ENCODE results near the gene MGAT4A.
"Not testable (repeated sequence)": the region's sequence is repeated elsewhere in the genome, so short reads cannot be mapped to it uniquely, and the experiment has no call there.

The MGAT4A gene

GRCh38 chr2:98607104-98607503 is 123.8 kb downstream of the MGAT4A start:
- no peak for DNase-seq (ENCODE audit: low read depth)

GRCh38 chr2:98606431-98606830 is 124.5 kb downstream of the MGAT4A start:
- DNase-seq (ENCODE audit: low read depth): no peak

DNA sequence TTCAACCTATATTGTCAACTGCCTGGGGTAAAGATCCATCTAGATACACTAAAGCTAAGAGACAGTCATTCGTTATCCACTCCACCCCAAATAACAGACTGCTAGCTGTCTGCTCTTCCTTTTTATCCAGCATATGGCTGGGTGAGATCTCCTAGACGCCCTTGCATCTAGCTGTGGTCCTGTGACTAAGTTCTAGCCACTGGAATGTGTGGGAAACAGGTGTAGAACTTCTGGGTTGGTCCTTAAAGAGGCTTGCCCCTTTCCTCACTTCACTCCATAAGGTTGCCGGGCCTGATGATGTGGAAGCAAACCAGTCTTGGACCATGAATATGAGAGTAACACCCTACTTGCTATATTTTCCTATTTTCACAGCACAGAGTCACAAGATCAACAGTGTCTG is 125.9 kb downstream of the MGAT4A start:
- DNase-seq (ENCODE audit: low read depth): no peak

GRCh38 chr2:98604547-98604946 is 126.4 kb downstream of the MGAT4A start:
- DNase-seq (ENCODE audit: low read depth): no peak

DNA sequence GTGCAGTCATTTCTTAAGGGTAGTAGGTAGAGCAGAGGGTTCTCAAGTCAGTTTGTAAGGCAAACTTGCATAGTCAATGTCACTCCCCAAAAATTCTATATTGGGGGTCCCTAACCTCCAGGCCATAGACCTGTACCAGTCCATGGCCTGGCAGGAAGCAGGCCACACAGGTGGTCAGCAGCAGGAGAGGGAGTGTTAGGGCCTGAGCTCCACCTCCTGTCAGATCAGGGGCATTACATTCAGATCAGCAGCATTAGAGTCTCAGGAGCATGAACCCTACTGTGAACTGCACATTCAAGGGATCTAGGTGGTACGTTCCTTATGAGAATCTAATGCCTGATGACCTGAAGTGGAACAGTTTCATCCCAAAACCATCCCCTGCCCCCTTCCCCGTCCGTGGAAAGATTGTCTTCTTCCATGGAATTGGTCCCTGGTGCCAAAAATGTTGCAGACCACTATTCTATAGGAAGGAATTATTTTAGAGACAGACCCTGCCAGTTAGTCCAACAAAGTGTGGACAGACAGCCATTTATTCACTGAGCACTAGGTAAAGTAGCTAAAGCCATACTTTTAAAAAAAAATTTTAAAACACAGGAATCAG is 129.3 kb downstream of the MGAT4A start:
- DNase-seq (ENCODE audit: low read depth): no peak

DNA sequence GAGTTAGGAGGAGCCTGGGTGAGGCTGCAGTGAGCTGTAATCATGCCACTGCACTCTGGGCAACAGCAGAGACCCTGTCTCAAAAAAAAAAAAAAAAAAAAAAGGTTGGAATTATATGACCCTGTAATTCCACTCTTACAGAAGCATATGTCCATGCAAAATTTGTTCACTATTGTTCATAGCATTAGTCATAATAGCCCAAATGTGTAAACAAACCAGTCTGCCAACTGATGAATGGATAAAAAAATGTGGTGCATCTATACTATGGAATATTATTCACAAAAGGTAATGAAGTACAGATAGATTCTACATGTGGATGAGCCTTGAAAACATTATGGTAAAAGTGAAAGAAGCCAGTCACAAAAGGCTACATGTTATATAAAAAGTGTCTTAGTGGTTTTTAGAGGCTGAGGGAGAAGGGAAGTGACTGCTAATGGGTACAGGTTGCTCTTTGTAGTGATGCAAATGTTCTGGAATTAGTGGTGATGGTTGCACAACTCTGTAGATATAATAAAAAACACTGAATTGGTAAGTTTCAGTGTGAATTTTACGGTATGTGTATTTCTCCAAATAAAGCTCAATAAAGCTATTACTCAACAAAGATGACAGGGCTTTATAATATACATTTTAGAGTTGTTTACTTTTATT is 132.0 kb downstream of the MGAT4A start:
- DNase-seq (ENCODE audit: low read depth): no peak

- not testable (repeated sequence) for DNase-seq (ENCODE audit: low read depth)
Observed at GRCh38 chr2:98594665-98595064, 136.3 kb downstream of the MGAT4A start.

GRCh38 chr2:98592565-98592964 is 138.4 kb downstream of the MGAT4A start:
- no peak for DNase-seq (ENCODE audit: low read depth)

- no peak for DNase-seq (ENCODE audit: low read depth)
Observed at GRCh38 chr2:98589489-98589888, 141.4 kb downstream of the MGAT4A start.

DNA sequence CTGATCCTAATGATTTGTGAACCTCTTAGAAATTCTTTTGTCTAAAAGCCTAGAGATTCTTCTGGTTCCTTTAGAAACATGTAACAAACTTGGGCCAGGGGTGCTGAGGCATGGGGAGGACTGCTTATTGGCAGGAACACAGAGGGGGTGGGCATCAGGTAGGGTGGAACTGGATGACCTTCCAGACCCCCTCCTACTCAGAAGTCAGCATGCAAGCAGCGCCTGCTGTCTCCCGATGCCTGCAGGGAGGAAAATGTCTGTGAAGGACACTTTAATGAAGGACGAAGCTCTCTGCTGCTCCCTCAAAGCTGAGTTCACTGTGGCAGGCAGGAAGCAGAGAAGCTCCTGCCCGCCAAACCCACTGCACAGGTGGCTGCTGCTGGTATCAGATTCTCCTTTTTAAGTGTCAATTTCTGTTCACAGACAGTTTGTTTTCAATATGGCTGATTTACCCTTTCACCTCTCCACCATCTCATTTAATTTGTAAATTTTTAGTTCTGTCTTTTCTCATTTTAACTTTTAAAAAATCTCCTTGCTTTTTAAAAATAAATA is 142.0 kb downstream of the MGAT4A start:
- no peak for DNase-seq (ENCODE audit: low read depth)

DNA sequence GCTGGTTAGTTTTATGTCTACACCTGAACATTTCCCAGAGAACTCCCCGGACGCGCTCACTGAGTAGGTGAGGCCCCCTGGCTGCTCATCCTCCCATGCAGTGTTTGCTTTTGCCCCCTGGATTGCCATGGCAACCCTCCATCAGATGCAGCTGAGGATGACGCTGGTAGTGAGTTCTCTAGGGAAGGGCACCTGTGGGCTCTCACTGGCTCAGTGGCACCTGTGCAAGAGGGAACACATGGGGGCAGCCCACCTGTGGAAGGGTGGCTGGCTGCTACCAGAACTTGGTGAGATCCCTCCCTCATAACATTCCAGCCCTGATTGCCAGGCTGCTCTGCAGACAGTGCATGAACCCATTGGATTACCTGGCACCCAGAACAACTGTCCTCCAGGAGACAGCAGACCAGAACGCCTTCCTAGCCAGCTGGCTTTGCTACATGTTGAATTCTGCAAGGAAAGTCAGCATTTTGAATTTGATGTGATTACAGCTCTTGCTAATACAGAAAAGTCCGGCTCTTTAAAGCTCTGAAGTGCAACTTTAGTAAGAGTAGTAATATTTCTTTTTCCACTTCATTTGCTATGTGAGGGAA is 144.3 kb downstream of the MGAT4A start:
- DNase-seq (ENCODE audit: low read depth): no peak

- DNase-seq (ENCODE audit: low read depth): no peak
Observed at GRCh38 chr2:98585386-98585785, 145.5 kb downstream of the MGAT4A start.

GRCh38 chr2:98583816-98584618 is 146.9 kb downstream of the MGAT4A start:
- DNase-seq (ENCODE audit: low read depth): no peak

DNA sequence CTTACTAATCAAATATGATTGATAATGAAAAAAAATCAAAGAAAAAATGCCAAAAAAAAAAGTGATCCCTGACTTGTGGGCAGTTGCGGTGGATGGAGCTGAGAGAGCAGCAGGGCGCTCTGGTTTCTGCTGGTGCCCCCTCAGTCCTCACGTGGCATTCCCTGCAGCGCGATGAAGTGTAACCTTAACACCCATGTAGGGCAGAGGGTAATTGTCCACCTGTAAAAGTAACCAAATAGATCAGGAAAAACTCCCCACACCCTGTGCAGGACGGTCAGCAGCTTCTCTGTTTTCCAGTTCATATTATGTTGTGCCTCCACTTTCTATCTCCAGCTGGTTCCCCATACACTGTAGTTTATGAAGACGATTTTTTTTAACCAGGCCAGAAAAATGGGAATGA is 147.7 kb downstream of the MGAT4A start:
- no peak for DNase-seq (ENCODE audit: low read depth)

DNA sequence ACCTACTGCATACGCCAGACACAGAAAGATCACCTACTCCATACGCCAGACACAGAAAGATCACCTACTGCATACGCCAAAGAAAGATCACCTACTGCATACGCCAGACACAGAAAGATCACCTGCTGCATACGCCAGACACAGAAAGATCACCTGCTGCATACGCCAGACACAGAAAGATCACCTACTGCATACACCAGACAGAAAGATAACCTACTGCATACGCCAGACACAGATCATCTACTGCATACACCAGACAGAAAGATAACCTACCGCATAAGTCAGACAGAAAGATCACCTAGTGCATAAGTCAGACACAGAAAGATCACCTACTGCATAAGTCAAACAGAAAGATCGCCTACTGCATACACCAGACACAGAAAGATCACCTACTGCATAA is 148.4 kb downstream of the MGAT4A start:
- DNase-seq (ENCODE audit: low read depth): no peak

- DNase-seq (ENCODE audit: low read depth): no peak
Observed at GRCh38 chr2:98580656-98581284, 150.2 kb downstream of the MGAT4A start.

- DNase-seq (ENCODE audit: low read depth): no peak
Observed at GRCh38 chr2:98579926-98580325, 151.0 kb downstream of the MGAT4A start.

- DNase-seq (ENCODE audit: low read depth): no peak
Observed at GRCh38 chr2:98578231-98578630, 152.7 kb downstream of the MGAT4A start.

GRCh38 chr2:98577313-98577712 is 153.6 kb downstream of the MGAT4A start:
- no peak for DNase-seq (ENCODE audit: low read depth)

- DNase-seq (ENCODE audit: low read depth): no peak
Observed at GRCh38 chr2:98576666-98577312, 154.1 kb downstream of the MGAT4A start.

GRCh38 chr2:98573426-98573825 is 157.5 kb downstream of the MGAT4A start:
- no peak for DNase-seq (ENCODE audit: low read depth)

GRCh38 chr2:98572676-98573075 is 158.3 kb downstream of the MGAT4A start:
- DNase-seq (ENCODE audit: low read depth): no peak

Measured in activated T-helper 1 cell treated with Interleukin-2 at 50 U/mL for 16 hours (primary cell).